Astrocyte (in vitro differentiated cells and primary cell): Measurements from ENCODE around the gene C10orf143.
"Not testable (repeated sequence)": the region's sequence is repeated elsewhere in the genome, so short reads cannot be mapped to it uniquely, and the experiment has no call there.

Experiments
- EZH2 ChIP-seq: IDR thresholded peaks from 2 replicates; pipeline ENCODE4 v1.6.1; 2012; ENCODE audit warnings: mild to moderate bottlenecking, low read length, inconsistent platforms; ENCODE audit not compliant: insufficient read depth
- TF ChIP-seq, protein P1 (sequence below): IDR thresholded peaks from 2 replicates; pipeline ENCODE4 v1.5.1; 2011; ENCODE audit warnings: low read depth, mild to moderate bottlenecking, inconsistent platforms, low read length, moderate library complexity; ENCODE audit not compliant: insufficient read depth

GRCh38 chr10:130024326-130024725 is 86.3 kb downstream of the C10orf143 start:
- TF ChIP-seq, protein P1, sequence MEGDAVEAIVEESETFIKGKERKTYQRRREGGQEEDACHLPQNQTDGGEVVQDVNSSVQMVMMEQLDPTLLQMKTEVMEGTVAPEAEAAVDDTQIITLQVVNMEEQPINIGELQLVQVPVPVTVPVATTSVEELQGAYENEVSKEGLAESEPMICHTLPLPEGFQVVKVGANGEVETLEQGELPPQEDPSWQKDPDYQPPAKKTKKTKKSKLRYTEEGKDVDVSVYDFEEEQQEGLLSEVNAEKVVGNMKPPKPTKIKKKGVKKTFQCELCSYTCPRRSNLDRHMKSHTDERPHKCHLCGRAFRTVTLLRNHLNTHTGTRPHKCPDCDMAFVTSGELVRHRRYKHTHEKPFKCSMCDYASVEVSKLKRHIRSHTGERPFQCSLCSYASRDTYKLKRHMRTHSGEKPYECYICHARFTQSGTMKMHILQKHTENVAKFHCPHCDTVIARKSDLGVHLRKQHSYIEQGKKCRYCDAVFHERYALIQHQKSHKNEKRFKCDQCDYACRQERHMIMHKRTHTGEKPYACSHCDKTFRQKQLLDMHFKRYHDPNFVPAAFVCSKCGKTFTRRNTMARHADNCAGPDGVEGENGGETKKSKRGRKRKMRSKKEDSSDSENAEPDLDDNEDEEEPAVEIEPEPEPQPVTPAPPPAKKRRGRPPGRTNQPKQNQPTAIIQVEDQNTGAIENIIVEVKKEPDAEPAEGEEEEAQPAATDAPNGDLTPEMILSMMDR: not testable (repeated sequence)
- not testable (repeated sequence) for TF ChIP-seq EZH2
